Hematopoietic multipotent progenitor cell treated with erythropoietin and hydrocortisone succinate and interleukin-3 and kit ligand, for 15 days (in vitro differentiated cells): Measurements from ENCODE around the gene AMH.
"Not testable (repeated sequence)": the region's sequence is repeated elsewhere in the genome, so short reads cannot be mapped to it uniquely, and the experiment has no call there.

ENCODE experiments used
- DNase-seq: peaks from one replicate; pipeline ENCODE4 v3.0.0-alpha.2; 2015; ENCODE audit warnings: low spot score

AMH gene

DNA sequence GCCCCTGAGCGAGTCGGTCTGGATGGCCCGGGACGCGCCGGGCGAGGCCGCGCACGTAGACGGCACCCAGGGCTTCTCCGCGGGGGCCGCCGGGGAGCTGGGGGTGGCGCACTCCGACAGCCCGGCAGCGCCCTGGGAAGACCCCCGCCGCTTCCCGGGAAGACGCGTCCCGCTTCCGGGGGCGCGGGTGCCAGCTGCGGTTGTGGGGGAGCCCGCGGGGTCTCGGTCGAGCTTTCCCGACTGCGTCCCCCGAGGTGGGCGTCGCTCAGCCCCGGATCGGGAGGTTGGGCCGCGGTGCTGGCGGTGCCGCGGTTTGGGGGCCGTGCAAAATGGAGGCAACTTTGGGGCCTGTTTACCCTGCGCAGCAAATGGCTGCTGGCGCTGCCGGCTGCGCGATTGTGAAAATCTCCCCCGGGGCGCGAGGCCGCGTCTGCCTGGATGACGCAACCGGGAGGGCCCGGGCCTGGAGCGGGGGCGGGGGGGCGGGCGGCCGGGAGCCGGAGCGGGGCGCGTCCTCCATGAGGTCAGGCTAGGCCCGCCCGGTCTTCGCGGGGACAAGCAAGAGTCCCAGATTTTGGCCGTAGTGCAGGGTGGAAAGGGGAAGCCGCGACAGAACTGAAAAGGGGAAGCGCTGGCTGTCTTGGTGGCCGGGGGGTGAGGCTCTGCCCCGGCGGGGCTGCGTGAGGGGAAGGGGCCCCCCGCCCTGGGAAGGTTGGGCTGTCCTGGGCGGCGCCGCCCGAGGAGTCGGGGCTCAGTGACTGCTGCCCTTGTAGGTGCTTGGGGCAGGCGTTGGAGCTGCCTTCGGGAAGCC lies 21.5 kb downstream of the AMH start:
- DNase-seq, result peak; percentile 79

DNA sequence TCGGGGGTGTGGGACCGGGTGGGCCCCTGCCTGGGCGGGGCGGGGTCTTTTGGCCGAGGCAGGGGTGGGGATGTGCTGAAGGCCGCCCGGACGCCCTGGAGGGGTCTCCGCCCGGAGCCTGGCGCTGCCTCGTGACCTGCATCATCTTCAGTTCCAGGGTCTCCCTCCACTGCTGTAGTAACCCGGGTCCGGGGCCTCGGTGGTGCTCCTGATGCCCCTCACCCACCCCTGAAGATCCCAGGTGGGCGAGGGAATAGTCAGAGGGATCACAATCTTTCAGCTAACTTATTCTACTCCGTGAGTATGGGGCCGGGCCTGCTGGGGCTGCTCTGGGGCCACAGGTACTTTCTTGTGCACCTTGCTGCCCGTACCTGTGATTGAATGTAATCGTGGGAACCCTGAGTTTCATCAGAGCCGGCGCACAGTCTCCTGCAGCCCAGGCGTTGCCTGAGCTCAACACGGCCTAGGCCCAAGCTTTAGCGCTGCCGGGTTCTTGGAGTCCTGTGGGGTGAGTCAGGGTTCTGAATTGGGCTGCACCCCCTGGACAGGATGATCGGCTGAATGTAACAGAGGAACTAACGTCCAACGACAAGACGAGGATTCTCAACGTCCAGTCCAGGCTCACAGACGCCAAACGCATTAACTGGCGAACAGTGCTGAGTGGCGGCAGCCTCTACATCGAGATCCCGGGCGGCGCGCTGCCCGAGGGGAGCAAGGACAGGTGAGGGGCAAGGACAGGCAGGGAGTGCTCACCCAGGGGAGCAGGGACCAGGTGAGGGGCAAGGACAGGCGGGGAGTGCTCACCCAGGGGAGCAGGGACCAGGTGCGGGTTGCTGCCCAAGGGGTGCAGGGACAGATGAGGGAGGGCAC lies 22.3 kb downstream of the AMH start:
- DNase-seq, result peak; percentile 30

DNA sequence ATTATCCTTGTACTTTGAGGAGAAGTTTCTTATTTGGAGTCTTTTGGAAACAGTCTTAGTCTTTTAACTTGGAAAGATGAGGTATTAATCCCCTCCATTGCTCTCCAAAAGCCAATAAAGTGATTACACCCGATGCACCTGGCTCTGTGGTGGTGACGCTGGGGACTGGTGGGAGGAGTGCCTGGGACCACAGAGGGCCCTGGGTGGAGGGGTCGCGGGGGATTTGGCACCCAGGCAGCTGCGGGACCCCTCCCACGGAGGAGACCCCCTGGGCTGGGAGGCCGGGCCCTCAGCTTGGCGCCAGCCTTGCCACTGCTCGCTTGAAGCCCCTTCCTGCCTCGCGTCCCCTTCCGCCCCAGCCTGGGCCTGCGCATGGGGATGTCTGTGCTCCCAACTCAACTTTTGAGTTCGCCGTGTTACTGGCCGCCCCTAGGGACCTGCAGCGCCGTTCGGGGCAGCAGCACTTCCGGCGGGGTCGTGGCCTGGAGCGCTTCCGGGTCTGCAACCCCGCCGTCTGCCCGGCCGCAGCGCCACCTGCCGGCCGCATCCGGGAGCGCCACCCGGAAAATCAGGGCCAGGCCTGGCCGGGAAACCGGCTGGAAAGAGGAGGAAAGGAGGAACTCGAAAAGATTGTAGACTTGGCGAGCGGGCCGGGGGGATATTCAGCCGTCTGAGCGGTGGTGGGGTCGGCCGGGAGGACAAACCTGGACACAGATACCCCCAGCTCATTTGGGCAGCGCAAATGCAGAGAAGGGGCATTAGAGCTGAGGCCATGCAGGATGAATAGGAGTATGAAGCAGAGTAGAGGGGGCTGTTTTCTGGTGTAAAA lies 24.4 kb downstream of the AMH start:
- peak; percentile 73 for DNase-seq

DNA sequence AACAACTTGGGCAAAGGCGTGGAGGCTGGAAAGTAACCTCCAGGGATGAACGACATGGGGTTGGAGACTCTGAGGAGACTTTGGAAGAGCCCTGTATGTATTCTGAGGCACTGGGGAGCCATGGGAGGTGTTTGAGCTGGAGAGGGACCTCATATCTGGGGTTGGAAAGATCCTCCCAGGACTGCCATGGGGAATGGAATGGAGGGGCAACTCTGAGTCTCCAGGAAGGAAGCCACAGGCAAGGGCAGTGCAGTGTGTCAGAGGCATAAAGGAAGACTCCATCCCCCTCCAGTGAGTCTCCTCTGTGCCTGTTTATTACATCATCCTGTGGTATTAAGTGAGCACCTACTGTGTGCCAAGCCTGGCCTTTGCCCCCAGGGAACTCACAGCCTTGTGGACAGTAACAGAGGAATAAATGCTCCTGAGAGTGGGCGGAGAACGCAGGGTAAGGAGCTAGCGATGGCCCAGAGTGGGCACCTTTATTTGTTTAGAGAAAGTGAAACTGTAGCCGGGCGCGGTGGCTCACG lies 25.1 kb downstream of the AMH start:
- no peak for DNase-seq

DNA sequence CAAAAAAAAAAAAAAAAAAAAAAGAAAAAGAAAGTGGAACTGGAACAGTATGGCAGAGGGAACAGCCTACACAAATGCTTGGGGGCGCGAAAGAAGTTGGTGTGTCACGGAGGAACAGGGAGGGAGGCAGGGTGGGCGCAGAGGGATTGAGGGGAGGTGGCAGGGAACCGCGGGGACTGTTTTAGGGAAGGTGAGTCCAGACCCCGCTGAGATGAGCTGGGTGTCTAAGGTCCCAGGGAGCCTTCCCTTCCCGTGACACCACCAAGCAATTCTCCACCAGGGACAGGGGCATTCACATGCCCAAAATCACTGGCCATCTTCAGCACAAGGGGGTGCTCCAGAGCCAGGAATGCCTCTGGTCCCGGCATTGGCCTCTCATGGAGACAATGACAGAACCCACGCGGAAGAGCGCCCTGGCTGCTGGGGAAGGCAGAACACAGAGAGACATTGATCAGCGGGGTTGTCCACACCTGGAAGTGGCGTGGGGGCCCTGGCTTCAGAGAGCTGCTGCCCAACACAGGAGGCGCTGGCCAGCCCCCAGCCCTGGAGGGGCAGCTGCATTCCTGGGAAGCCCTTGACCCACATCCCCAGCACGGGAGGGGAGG lies 25.9 kb downstream of the AMH start:
- DNase-seq, result peak; percentile 47

DNA sequence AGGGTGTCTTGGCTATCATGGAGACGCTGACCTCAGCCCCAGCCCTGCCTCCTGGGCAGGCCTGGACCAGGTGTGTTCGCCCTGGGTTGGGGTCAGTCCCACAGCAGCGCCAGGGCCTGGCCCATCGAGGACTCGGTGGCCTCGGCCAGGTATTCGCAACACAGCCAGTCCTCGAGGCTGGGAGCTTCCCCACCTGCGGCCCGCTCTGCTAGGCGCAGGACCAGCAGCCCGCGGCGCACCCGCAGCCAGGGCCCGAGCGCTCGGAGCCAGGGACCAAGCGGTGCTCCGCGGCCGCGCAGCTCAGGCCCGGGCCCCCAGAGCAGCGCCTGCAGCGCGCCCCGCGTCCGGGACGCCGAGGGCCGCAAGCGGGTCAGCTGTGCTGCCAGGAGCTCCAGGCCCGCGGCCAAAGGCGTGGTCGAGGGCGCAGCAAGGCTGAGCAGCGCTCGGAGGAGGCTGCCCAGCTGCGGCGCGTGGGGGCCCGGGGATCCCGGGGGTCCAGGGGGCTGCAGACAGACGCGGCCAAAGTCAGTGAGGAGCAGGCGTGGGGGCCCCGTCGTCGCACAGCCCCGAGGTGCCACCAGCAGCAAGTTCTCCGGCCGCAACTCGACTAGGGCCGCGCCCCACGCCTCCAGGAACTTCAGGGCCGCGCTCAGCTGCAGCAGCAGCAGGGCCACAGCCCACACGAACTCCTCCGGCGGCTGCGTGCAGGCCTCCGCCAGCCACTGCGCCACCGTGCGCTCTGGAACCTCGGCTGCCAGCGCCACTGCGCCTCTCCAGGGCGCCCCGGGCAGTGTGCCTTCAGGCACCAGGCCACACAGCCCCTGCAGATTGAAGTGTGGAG lies 26.7 kb downstream of the AMH start:
- DNase-seq, result no peak

DNA sequence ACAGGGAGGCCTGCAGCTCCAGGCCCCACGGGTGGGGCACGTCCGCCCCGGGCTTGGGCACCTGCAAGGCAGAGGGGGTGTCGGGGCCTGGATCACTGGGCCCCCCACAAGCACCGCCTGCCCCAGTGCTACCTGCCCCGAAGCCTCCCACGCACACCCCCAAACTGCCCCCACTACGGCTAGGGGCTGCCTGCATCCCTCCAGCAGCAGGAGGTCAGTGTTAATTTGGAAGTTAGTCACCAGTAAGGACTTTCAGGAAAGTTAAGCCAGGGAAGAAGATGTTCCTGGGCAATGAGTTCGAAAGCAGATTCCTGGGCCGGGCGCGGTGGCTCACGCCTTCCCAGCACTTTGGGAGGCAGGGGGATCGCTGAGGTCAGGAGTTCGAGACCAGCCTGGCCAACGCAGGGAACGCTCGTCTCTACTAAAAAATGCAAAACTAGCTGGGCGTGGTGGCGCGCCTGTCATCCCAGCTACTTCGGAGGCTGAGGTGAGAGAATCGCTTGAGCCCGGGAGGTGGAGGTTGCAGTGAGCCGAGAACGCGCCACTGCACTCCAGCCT lies 27.4 kb downstream of the AMH start:
- no peak for DNase-seq

DNA sequence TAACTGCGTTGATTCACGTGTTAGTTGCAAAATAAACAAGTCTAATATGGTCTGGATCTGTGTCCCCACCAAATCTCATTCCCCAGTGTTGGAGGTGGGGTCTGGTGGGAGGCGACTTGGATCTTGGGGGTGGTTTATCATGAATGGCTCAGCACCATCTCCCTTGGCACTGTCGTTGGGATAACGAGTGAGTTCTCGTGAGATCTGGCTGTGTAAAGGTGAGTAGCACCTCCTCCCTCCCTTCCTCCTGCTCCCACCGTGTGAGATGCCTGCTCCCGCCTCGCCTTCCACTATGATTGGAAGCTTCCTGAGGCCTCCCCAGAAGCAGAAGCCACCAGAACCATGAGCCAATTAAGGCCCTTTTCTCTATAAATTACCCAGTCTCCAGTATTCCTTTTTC lies 28.0 kb downstream of the AMH start:
- DNase-seq, result no peak

DNA sequence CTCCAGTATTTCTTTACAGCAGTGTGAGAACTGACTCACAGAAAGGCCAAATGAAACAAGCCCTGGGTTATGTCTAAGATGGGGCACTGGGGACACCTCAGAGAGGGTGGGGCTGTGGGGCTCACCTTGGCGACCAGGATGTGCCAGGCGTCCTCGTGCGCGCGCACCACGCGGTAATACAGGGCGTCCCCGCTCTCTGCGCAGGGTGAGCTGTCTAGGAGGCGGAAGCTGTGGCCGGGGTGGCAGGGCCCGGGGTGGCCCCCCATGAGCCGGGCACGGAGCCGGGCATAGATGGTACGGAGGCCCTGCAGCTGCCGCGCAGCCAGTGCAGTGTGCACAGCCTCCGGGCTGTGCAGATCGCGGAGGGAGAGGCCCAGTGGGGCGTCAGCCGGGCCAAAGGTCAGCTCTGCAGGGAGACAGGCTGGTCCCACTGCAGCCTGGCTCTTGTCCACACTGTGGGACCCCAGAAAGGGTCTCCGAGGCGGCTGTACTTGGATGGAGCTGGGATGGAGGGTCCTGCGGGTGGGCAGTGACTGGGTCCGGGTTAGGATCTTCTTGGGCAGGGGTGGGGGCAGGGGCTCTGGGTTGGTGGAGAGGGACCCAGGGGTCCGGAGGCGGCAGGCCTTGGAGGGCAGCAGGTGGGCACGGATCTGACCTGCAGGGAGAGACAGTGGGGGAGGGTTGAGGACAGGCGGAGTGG lies 29.5 kb downstream of the AMH start:
- no peak for DNase-seq

DNA sequence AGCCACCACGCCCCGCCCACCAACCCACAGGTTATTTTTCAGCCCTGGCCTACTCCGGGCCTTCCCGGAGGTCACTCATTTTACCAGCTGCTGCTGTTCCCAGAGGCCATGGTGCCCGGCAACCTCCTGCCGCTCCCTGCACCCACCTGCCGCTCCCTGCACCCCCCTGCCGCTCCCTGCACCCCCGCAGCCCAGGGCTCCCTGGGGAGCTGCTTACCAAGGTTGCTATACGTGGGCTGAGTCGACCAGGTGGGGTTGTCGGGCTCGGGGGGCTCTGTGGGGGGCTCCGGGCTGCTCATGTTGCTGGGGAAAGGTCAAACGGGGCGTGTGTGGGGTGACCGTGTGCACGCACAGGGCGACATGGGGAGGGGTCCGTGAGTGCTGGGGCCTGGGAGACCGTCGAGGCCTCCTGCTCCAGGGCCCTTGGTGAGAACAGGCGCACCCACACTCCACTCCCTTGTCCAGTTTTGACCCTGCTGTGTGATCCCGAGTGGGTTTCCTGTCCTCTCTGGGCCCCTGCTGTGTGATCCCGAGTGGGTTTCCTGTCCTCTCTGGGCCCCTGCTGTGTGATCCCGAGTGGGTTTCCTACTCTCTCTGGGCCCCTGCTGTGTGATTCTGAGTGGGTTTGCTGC lies 31.6 kb downstream of the AMH start:
- no peak for DNase-seq

DNA sequence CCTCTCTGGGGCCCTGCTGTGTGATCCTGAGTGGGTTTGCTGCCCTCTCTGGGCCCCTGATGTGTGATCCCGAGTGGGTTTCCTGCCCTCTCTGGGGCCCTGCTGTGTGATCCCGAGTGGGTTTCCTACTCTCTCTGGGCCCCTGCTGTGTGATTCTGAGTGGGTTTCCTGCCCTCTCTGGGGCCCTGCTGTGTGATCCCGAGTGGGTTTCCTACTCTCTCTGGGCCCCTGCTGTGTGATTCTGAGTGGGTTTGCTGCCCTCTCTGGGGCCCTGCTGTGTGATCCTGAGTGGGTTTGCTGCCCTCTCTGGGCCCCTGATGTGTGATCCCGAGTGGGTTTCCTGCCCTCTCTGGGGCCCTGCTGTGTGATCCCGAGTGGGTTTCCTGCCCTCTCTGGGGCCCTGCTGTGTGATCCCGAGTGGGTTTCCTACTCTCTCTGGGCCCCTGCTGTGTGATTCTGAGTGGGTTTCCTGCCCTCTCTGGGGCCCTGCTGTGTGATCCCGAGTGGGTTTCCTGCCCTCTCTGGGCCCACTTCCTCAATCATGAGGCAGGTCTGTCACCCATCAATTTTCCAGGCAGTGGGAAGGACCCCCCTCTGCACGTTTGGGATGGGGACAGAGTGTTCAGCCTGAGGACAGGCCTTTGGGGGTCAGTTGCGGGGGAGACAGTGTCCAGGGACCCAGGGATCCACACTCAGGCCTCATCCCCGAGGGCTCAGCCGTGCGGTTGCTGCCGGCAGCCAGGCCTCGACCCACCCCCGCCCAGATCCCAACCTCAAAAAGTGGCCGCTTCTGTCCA lies 32.3 kb downstream of the AMH start:
- DNase-seq, result not testable (repeated sequence)

DNA sequence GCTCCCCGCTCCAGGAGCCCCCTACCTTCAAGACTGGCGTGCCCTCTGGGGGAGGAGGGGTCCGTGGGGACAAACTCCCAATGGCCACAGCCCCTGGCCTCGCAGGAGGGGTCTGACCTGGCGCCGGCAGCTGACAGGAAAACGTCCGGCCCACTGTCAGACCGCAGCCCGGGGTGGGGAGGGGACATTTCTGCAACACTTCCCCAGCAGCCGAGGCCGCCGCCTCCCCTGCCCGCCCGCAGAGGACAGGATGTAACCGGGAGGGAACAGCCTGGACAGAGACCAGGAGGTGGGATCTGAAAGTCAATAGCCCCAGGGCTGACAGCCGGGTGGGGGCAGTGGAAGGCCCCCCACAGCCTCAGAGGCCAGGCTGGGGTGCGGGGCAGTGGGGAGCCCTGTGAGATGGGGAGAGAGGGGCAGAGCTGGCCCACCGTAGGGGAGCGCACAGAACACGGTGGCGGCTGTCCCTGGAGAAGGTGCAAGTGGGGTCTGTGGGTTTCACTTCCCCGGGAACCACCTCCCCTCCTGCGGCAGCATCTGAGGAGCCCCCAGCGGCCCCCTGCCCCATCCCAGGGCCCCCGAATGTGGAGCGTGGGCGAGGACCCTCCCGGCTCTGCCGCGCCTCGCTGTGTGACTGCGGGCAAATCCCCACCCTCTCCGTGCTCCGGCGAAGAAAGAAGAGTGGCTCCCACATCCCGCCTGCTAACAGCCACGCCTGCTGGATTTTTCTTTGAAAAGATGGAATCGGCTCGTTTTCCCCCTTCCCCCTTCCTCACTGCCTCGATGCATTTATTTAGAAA lies 33.1 kb downstream of the AMH start, which contains the start of gene PEAK3:
TSS of gene PEAK3 (minus strand) at position 114 of the 800 bp plus-strand sequence. CDS start 1,244 bp downstream, outside the sequence.
- no peak for DNase-seq

DNA sequence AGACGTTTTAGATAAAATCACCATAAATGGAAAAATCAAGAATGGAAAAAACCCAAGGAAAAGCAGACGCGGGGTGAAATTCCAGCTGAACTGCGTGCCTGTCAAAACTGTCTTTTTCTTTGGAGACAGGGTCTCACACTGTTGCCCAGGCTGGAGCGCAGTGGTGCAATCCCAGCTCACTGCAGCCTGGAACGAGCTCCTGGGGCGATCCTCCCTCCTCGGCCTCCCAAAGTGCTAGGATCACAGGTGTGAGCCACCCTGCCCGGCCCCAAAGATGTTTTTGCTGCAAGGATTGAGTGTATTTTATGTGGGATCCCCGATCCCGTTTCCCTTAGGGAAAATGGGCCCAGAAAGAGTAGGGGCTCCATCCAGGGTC lies 33.7 kb downstream of the AMH start:
- no peak for DNase-seq

DNA sequence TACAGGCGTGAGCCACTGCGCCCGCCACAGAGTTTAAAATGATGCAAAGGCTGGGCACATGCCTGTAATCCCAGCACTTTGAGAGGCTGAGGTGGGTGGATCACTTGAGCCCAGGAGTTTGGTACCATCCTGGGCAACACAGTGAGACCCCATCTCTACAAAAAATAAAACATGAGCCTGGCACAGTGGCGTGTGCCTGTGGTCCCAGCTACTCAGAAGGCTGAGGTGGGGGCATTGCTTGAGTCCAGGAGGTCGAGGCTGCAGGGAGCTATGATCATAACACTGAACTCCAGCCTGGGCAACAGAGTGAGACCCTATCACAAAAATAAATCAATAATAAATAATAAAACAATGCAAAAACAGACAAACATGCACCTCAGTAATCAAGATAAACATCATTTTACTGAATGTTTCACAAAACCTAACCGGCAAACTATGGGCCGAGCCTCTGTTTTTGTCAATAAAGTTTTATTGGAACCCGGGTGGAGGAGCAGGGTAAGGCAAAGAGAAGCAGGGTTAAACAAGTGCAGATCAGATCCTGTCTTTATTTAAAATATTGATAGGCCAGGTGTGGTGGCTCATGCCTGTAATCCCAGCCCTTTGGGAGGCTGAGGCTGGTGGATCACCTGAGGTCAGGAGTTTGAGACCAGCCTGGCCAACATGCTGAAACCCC lies 34.8 kb downstream of the AMH start:
- DNase-seq, result no peak

DNA sequence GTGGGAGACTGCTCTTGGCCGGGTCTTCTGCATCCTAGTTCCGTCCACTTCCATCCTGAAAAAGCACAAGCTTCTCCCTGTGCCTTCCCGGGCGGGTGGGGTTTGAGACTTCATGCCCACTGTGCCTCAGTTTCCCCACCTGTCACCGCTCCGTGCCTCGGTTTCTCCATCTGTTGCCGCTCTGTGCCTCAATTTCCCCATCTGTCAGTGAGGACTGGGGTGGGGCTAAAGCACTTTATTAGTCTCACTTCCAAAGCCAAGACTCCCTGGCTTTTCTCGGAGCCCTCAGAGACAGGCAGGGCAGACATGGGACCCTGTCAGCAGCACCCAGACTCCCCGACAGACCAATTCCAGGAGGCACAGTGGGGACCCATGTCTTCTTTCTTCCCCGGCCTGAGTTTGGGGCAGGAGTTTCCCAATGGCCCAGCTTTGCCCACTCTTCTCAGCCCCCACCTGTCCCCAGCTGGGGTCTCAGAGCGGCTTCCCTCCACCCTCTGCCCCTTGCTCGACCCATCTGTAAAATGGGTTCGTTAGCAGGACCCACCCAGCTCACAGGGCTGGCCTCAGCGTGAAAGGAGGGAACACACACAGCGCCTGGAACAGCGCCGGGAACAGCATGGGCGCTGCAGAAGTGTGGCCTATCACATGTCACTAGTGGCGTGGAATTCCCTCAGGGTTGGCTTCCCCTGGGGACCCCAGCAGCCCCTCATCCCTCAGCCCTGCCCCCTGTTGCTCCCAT lies 37.4 kb downstream of the AMH start:
- DNase-seq, result no peak
